ES-I3 (cell line): ENCODE results near the gene KAZALD1.

Experiments
- H3K36me3 ChIP-seq: 2 replicates; pipeline ENCODE4 v1.6.1; 2013; ENCODE audit warnings: mild to moderate bottlenecking, low read length, control low read depth, moderate library complexity; ENCODE audit not compliant: insufficient read depth
- H3K4me1 ChIP-seq: 2 replicates; pipeline ENCODE4 v1.6.1; 2013; ENCODE audit warnings: mild to moderate bottlenecking, control low read depth, low read length; ENCODE audit not compliant: insufficient read depth
- H3K9ac ChIP-seq: 2 replicates; pipeline ENCODE4 v1.6.1; 2013; ENCODE audit warnings: low read depth, mild to moderate bottlenecking, low read length, moderate library complexity
- H3K9me3 ChIP-seq: 2 replicates; pipeline ENCODE4 v1.6.1; 2013; ENCODE audit warnings: mild to moderate bottlenecking, low read length, moderate library complexity; ENCODE audit not compliant: control insufficient read depth, insufficient read depth

The KAZALD1 gene

DNA sequence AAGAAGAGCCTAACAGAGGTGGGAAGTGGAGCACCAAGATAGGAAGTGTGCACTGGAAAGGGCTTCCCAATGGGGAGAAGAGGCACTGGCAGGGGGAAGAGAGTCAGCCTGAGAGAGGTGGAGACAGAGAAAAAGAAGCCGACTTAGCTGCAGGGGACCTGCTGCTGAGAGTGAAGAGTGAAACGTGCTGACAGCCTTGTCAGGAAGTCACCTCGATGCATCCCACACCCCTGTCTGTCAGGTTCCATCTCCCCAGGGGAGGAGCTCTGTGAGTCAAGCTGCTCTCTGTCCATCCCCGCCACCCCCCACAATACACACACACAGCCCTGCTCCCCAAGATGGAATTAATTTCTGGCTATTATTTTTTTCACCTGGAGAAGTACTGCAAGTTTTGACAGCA is 14.0 kb downstream of the KAZALD1 start:
- H3K36me3 ChIP-seq = no peaks in the 10 kb centered on the region
- no peaks in the 10 kb centered on the region for H3K9me3 ChIP-seq
- H3K4me1 ChIP-seq = peaks cover 13% of the 10 kb centered on the region; the same call in 1 of the 2 replicates
- H3K9ac ChIP-seq = no peak overlapping the region

DNA sequence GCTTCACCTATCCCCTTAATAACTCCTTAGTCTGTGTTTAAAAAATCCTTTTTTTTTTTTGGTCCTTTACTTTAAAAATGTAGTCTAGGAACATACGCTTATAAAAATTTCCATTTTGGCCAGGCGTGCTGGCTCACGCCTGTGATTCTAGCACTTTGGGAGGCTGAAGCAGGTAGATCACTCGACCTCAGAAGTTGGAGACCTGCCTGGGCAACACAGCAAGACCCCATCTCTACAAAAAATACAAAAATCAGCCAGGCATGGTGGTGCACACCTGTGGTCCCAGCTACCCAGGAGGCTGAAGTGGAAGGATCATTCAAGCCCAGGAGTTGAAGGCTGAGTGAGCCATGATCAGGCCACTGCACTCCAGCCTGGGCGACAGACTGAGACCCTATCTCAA is 14.8 kb downstream of the KAZALD1 start:
- H3K36me3 ChIP-seq = no peaks in the 10 kb centered on the region
- H3K9ac ChIP-seq = no peak overlapping the region
- no peaks in the 10 kb centered on the region for H3K9me3 ChIP-seq
- H3K4me1 ChIP-seq = peaks cover 13% of the 10 kb centered on the region; the same call in 1 of the 2 replicates

DNA sequence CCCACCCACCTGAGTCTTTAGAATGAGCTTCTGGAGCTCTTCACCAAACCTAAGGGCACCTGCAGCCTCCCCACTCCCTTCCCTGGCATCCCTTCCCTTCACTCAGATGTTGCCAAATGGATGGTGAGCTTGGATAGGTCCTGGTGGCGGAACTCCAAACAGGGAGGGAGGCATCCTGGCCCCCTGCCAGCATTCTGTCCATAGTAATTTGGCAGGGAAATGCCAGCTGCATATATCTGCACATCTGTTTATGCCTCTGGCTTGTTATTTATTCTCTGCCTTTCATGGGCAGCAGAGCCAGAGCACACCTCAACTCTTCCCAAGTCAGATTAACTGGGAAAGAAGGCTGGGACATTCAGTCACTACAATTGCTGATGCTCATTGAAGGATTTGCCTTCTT is 18.1 kb downstream of the KAZALD1 start:
- Histone ChIP-seq H3K9me3 (no peaks in the 10 kb centered on the region), H3K9ac (no peak overlapping the region), H3K36me3 (no peaks in the 10 kb centered on the region), H3K4me1 (no peaks in the 10 kb centered on the region)

DNA sequence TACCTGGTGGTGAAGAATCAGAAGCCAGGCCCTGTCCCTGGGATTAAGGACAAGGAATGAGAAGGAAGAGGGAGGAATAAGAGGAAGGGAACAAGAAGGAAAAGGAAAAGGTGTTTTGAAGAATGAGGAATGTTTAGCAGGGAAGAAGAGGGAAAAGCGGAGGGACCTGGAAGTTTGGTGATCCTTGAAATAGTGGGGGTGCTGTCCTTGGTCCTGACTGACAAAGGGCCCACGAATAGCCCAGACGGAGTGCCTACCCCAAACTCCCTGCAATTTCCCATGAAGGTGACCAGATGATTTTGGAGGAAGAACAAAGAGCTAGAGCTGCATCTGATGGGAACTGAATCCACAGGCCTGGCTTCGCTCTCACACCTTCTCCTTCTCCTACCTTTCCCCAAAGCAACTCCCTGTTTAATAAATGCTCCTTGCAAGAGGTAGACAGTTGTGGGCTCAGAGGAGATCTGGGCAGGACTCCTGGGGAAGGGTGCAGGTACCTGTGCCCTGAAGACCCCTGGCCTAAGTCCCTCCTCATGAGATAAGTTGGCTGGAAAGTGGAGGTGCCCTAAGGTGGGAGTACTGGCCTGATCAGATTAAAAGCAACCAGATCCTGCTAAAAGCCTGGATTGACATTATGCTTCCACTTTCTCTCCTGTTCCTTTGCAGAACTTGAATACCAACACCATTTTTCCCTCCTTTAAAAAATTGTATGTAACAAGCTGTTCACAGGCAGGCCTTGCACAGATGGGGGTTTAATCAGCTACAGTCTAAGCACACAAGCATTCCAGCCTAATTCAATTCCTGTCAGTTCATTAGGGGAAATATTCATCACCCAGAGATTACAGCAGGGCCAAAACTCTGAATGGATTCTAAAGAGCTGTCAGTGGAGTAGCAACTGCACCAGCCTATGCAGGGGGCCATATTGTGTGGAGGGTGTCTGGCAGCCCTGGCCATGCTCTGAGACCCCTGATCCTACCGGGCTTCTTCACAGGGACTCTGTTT is 19.4 kb downstream of the KAZALD1 start:
- no peaks in the 10 kb centered on the region for H3K36me3 ChIP-seq
- H3K9me3 ChIP-seq = no peaks in the 10 kb centered on the region
- H3K9ac ChIP-seq = no peak overlapping the region
- no peaks in the 10 kb centered on the region for H3K4me1 ChIP-seq

DNA sequence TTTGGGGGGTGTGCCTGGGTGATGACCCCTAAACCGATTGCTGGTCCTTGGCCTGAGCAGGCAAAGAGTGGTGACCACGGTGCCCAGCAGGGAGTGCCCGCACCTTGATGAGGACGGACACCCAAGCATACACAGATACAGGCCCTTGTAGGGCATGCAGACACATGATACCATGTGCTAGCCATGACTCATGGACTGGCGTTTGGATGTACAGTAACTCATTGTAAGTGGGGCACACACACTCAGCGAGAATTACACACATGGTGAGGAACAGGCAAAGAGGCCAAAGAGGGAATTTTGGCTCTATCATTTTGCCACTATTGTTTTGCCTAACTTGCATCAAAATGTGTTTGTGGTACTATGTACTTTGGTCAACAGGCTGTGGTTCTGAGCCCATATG is 24.1 kb downstream of the KAZALD1 start:
- Histone ChIP-seq H3K4me1 (no peaks in the 10 kb centered on the region), H3K36me3 (no peaks in the 10 kb centered on the region), H3K9me3 (no peaks in the 10 kb centered on the region), H3K9ac (no peak overlapping the region)

DNA sequence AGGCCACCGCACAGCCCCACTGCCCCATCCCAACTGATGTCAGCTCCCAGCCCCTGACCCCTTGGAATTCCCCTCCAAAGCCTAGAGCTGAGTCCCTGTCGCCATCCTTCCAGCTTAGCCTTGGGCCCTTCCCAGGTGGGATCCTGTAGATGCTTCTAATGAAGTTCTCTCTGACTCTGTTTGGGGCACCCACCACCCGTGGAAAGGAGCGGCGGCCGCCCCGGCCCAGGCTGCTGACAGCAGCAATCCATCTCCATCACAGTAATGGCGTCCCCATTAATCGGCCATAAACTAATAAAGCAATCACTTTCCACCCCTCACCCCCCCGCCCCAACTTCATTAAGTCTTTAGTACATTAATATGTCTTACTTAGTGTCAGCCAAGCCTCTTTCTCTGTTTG is 25.6 kb downstream of the KAZALD1 start:
- H3K9me3 ChIP-seq = no peaks in the 10 kb centered on the region
- no peaks in the 10 kb centered on the region for H3K36me3 ChIP-seq
- H3K9ac ChIP-seq = no peak overlapping the region
- no peaks in the 10 kb centered on the region for H3K4me1 ChIP-seq

DNA sequence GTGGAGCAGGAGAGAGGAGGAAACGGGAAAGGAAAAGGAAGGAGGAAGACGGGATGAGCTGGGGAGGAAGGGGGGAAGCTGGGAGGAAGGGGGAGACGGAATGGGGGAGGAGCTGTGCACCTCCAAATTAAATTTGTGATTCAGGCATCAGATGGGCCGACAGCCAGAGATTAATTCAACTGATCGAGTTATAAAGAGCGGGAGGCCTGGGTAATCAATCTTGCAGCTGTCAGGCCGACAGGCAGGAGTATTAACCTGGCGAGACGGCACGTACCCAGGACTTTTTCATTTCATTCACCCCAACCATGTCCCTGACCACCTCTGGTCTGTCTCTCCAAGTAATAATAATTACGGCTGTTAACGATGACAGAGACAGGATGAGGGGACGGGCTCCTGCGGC is 26.2 kb downstream of the KAZALD1 start:
- Histone ChIP-seq H3K36me3 (no peaks in the 10 kb centered on the region), H3K9ac (no peak overlapping the region), H3K9me3 (no peaks in the 10 kb centered on the region), H3K4me1 (no peaks in the 10 kb centered on the region)

DNA sequence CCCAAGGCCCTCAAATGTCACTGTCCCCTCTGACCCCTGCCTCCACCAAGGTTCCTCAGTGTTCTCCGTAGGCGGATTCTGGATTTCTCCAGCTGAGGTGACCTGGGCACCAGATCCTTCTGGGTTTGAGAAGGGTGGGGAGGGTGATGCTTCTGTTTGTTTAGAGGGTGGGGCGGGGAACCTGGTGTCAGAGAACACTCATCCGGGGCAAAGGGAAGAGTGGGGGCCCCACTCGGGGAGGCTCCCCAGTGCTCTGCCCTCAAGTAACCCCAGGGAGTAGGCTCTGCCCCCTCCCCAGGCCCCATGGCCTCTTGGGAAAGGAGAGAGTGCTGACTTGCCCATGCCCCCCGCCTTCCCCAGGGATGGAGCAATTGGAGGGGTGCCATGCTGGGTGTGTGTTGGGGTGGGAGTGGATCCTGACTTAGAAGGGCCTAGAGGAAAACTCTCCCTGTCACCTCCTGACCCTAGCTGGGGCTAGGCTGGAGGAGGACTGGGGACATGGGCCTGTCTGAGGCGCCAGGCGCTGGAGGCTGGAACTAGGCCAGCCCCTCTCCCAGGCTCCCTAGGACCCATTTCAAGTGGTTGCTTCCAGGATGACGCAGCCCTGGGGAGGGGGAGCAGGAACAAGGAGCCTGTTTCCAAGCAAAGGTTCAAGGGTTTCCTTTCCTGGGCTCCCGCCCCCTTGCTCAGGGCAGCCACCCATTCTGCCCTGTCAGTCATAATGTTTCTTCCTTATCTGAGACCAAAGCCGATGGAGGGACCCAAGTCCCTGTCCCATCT is 27.9 kb downstream of the KAZALD1 start:
- no peaks in the 10 kb centered on the region for H3K36me3 ChIP-seq
- no peaks in the 10 kb centered on the region for H3K9me3 ChIP-seq
- 0 out of 2 replicates have a peak, but pooled peaks cover 9% of the 10 kb centered on the region for H3K4me1 ChIP-seq
- no peak overlapping the region for H3K9ac ChIP-seq

DNA sequence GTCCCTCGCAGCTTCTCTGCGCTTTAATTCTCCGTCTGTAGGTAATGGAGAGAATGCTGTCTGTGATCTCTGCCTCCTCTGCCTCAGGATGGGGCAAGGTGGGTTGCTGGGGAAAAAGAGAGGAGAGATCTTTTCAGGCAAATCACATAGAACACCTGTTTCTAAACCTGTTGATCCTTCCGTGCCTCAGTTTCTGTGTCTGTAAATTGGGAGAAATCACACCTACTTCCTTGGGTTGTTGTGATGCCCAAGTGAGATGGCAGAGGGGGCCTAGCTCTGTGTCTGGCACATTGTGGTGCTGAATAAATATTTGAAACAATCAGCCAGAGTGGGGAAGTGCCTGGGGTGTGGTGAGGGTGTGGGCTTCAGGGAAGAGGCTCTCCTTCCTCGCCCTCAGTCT is 28.8 kb downstream of the KAZALD1 start:
- no peaks in the 10 kb centered on the region for H3K9me3 ChIP-seq
- H3K36me3 ChIP-seq = no peaks in the 10 kb centered on the region
- no peak overlapping the region for H3K9ac ChIP-seq
- H3K4me1 ChIP-seq = peaks cover 12% of the 10 kb centered on the region; the same call in 1 of the 2 replicates

DNA sequence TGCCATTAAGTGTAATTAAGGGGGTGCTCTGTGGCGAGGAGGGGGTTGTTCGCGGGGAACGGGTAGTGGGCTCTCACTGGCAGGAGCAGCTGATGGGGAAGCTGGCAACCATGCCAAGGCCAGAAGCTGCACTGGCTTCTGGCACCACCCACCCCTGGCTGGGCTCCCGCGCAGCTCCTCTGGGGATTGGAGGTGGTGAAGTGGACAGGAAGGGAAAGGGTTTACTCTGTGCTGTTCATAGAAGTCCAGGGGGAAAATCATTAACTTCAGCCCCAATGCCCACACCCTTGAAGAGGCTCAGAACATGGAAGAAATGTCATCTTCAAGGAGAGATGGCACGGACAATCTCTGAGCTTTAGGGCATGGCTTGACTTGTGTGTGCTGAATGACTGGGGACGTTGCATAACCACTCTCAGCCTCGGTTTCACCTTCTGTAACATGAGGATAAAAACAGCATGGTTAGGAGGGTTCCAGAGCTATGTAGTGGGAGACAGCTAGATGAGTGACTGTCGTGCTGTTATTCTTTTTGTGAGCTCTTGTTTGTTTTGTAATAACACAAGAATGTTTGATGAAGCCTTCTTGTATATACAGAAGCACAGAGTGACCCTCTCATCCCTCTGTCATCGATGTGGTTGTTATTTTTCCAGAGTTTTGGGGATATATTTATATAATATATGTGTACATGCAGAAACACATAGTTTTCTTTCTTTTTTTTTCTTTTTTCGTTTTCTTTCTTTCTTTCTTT is 29.9 kb downstream of the KAZALD1 start:
- Histone ChIP-seq H3K4me1 (peaks cover 12% of the 10 kb centered on the region; the same call in 1 of the 2 replicates), H3K9ac (no peak overlapping the region), H3K36me3 (no peaks in the 10 kb centered on the region), H3K9me3 (no peaks in the 10 kb centered on the region)

DNA sequence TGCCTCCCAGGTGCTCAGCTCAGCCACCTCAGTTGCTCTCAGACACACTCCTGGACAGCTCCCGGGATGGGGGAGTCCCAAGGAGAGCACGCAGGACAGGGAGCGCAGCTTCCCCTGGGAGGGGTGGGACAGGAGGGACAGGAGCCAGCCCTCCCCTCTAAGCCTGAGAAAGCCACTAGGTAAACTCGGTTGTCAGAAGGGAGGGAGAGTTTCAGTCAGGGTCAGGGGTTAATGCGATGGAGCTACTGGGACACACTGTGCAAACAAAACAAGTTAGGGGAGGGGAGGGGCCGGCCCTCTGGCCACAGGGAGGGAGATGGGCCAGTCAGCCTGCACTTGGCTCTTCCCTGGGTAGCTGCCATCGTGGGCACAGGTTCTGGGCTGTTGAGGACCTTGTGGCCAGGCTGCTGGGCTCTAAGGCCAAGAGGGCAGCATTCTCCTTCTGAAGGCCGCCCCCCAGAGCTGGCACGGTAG is 31.1 kb downstream of the KAZALD1 start:
- Histone ChIP-seq H3K36me3 (no peaks in the 10 kb centered on the region), H3K4me1 (peaks cover 15% of the 10 kb centered on the region; the same call in 1 of the 2 replicates), H3K9ac (no peak overlapping the region), H3K9me3 (no peaks in the 10 kb centered on the region)

DNA sequence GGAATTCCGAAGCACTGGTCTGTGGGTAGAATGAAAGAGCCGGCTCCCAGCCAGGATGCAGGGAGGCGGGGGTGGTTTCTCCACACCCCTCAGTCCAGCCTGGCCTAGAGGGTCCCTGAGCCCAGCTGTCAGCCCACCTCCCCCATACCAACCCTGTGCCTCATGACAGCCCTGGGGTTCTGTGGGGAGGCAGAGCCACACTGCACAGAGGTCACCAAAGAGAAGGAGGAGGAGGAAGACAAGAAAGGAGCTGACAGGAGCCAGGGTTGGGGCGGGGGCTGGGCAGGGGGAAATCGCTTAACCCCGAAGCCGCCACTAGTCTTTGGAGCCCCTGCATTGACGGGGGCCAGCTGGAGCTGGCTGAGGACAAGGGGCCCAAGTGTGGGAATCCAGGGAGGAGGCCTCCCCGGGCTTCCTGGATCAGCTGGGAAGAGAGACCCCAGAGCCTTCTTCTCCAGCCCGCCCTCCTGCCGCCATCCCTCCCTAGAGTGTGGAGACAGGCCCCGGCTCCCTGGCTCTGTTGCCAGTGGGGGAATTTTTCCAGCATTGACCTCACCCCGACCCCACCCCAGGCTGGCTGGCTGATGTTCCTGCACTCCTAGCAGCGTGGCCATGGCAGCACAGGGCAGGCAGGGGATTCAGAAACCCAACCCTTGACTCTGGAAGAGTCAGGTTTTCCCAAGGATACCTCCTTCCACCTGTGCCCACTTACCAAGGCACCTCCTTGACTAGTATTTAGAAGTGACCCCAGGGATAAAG is 32.5 kb downstream of the KAZALD1 start:
- Histone ChIP-seq H3K9me3 (no peaks in the 10 kb centered on the region), H3K9ac (no peak overlapping the region), H3K4me1 (peaks cover 18% of the 10 kb centered on the region; the same call in 1 of the 2 replicates), H3K36me3 (no peaks in the 10 kb centered on the region)

DNA sequence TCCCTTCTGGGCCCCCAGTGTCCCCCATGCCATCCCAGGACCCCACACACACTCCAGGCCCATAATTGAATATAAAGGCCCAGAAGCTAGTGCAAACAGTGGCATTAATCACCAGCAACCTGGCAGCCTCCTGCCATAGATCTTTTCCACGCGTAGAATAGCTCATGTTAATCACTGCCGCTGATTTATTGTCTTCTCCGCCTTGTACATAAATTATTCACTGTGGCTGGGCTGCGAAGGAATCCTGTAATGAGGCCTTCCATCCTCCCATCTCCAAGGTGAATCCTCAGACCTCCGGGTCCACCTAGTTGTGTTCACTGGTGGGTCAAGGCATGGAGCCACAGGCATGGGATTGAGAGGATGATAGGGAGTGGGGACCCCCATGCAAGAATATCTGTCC is 33.2 kb downstream of the KAZALD1 start:
- Histone ChIP-seq H3K36me3 (no peaks in the 10 kb centered on the region), H3K4me1 (peaks cover 18% of the 10 kb centered on the region; the same call in 1 of the 2 replicates), H3K9me3 (no peaks in the 10 kb centered on the region), H3K9ac (no peak overlapping the region)
